HG03045 (cell line): ENCODE results near the gene MAST4.
"Not testable (repeated sequence)": the region's sequence is repeated elsewhere in the genome, so short reads cannot be mapped to it uniquely, and the experiment has no call there.

Experiments used
- ATAC-seq: cut with Tn5 transposase; IDR thresholded peaks from one replicate; pipeline ENCODE4 v1.9.1; 2021; ENCODE audit warnings: mild to moderate bottlenecking, moderate library complexity; ENCODE audit not compliant: unreplicated experiment

MAST4 gene

DNA sequence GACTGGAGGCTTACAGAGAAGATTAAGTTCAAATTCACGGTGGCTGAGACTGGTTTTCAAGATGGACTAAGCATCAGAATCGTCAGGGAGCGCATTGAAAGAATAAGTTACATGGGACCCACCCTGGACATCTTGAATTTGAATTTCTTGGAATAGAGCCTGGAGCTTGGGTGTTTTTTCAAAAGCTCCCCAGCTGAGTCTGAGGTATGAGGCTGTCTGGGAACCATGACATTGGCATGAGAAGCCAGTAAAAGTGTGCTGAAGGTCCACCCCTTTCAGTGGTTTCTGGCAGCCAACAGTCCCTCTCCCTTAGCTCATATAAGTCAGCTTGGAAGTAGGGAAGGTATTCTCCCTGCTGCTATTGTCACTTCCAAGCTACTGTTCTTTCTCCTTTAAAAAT lies 97.8 kb downstream of the MAST4 start:
- no peak for ATAC-seq

DNA sequence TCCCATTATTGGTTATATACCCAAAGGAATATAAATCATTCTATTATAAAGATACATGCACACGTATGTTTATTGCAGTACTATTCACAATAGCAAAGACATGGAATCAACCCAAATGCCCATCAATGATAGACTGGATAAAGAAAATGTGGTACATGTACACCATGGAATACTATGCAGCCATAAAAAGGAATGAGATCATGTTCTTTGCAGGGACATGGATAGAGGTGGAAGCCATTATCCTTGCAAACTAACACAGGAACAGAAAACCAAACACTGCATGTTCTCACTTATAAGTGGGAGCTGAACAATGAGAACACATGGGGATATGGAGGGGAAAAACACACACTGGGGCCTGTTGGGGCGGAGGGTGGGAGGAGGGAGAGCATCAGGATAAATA lies 99.6 kb downstream of the MAST4 start:
- ATAC-seq: not testable (repeated sequence)

GRCh38 chr5:66697796-66698564 lies 101.8 kb downstream of the MAST4 start:
- ATAC-seq: no peak

DNA sequence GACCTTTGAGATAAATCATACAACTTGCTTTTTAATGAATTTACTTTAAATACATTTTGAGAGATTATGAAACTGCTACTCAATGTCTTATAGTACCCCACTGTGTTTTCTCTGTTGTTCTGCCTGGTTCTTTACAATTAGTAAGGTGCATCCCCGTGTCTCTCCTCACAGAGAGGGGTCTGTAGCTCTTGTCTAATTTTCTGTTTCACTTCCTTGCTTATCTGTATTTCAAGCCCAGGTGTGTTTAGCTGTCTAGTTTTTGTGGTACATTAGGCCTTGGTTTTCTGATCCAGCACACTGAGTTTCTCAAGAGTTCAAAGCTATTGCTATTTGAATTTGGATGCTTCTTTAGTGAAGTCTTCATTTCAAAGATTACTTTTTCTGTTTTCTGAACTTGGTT lies 105.1 kb downstream of the MAST4 start:
- peak; percentile 73 for ATAC-seq

- ATAC-seq: no peak
Observed at GRCh38 chr5:66702426-66702825, 106.2 kb downstream of the MAST4 start.

DNA sequence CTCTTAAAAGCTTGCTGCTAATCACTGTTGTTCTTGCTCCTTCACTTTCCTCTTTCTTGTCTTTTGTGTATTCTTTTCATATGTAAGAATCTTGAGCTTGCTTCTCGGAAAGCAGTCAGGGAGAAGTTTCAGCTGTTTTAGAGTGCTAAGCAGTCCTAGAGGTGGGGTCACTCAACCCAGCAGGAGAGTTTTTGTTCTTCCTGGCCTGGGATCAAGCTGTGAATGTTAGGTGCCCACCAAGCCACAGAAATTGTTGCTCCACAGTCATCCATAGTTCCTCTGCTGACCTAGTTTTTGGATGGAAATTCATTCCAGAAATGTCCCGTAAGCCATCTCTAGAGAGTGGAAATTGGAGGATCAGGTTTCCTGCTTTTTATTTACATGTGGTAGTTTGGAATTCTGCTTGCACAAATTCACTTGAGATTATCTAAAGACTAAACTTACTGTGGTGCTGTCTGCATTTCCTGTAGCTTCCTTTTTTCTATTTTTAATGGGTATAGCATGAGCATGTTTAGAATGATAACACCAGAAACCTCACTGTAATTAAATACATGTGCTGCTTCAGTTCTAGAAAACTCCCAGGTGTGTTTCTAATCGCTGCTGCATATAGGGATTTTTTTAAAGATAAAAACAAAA lies 108.7 kb downstream of the MAST4 start:
- ATAC-seq: no peak

DNA sequence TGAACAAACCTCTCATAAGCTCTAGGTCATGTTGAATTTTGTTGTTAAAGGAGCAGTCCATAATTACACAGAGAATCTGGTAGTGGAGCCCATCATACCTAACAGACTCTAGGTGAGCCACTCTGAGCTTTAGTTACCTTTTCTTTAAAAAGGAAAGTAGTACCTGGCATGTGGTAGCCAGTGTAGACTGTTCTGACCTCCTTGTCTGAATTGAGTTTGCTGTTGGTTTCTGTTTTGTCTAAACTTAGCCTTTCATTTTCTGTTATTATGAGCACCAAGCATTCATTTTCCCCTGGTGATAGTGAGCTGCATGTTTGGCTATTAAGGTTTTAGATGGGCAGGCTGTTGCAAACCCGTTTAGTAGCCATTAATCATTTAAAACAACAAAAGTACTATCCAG lies 112.2 kb downstream of the MAST4 start:
- ATAC-seq: no peak

DNA sequence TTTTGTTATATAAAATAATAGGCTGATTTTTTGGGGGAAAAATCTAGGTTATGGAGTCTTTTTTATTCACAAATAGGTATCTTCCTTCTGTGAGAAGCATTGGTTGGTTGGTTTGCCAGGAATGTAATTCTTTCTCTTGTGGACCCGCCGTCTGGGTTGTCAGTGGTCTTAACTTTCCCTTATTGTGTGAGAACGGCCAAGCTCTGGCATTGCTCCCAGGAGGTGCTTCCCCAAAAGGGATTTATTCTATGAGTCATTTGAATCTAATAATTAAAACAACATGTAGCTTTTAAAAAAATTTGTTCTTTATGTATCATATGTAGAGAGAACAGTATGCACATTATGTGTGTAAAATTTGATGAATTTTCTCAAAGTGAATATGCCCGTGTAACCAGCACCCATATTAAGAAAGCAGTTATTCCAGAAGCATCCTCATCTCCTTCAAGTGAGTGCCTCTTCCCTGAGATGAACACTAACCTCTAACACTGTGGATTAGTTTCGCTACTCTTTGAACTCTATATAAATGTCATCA lies 114.4 kb downstream of the MAST4 start:
- ATAC-seq: no peak

- no peak for ATAC-seq
Observed at GRCh38 chr5:66713998-66714397, 117.8 kb downstream of the MAST4 start.

DNA sequence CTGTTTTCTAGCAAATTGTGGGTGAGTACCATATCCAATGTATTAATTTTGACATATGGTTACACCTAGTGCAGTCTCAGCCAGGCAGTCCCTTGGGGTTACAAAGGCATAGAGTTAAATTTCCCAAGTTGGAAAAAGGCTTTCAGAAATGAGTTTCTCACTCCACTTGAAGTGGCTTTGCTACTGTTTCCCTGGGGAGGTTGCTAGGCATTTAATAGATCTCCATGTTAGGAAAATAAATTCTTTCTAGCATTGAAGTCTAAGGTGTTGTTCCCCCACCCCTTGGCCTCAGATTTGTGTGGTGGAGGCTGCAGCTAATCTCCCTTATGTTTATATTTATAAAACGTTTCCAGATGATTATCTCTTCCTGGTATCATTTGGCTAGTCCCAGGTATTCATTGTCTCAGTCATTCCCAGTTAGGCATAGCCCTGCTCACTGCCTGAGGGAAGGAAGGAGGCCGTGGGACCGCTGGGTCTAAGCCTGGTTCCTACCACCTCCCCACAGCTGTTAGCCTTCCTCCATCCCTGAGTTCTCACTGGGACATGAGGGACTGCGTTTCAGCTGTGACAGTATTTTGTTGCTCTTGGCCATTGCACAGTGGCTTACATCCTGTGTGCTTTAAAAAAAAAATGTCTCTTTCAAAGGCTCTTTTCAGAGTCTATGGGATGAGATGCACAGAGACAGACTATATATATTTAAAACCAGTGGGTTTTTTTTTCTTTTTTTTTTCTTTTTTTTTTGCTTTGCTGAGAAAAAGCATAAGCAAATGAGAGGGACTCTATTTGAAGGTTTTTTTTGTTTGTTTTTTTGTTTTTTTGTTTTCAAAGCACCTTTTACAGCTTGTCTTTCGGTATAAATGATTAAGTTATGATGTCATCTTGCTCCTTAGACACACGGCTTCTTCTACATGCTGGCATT lies 121.5 kb downstream of the MAST4 start:
- ATAC-seq: no peak

DNA sequence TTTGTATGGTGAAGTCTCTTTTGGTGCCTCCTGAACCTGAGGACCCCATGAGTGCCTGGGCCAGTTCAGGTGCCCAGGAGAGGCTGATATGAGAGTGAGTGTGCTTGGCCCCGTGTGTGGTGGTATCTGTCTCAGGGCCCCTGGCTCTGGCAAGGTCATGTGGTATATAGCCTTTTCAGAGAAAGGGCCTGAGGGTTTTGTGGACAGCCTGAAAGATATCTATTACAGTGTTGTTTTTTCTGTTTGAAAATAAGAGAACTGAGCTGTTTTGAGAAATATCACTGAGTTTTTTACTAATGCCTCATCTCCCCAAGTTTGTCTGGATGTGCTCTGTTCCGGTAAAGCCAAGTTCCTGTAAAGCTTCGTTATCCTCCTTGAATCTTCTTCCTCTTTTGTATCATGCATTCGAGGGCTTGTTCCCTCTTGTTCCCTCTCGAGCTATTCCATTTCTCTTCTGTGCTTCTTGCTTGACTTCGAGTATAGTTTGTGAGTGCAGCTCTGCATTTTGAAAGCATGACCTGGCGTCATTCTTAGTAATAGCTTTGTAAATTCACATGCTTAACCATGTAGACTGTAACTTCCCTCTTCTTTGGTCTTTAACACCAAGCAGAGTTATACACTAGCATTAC lies 122.3 kb downstream of the MAST4 start:
- no peak for ATAC-seq

DNA sequence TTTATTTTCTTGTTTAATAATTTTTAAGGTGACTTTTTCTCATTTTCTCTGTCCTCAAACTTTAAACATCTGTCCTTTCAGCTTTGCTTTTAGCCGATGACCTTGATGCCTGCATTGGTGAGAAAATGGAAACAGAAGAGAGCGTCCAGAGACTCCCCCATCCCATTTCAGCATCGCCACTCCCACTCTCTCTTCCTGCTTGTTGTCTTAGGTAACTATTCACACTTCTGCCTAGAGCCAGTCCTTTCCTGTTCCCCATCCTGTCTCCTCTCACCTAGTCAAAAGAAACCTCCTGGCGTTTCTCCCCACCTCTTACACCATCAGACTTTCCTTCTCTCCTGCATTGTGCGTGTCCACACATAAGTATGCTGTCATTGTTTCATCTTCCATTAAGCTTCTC lies 124.6 kb downstream of the MAST4 start:
- ATAC-seq: no peak

DNA sequence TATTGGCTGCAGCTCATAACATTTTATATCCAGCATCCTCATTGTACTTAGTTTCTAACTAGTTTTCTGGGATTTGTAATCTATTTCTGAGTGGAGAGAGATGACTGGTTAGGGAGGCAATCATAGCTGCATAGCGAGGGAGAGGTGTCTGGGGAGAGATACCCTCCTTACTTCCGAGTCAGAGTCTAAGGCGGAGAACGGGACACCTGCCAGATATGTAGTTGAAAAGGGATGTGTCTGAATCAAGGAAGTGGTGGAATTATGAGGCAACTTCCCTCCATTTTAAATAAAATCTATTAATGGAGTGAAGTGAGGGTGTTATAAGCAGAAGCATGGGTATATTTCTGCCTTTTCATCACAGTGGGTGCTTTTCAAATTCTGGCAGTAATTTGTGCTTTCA lies 126.5 kb downstream of the MAST4 start:
- ATAC-seq: no peak

DNA sequence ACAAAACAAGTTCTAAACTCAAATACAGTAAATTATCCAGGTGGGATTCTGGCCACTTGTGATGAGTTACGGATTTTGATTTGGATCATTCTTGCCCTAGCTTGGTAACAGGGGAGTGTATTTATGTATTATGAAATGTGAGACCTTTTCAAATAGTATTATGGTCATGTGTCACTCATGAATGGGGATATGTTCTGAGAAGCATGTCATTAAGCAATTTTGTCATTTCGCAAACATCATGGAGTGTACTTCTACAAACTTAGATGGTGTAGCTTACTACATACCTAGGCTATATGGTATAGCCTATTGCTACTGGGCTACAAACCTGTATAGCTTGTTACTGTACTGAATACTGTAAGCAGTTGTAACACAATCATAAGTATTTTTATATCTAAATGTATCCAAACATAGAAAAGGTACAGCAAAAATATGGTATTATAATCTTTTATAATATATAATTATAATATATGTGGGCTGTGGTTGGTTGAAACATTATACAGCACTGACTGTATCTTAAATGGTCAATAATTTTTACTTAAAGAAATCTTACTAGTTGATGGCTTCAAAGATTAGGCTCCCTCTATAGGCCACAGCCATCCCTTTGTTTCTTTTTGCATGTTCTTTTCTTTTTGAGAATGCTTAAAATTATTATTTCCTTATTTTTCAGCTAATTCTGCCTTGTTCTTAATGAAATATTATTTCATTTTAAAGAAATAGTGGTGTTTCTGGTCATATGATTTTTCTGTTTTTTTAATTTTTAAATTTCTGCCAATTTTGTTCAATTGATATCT lies 128.4 kb downstream of the MAST4 start:
- no peak for ATAC-seq

DNA sequence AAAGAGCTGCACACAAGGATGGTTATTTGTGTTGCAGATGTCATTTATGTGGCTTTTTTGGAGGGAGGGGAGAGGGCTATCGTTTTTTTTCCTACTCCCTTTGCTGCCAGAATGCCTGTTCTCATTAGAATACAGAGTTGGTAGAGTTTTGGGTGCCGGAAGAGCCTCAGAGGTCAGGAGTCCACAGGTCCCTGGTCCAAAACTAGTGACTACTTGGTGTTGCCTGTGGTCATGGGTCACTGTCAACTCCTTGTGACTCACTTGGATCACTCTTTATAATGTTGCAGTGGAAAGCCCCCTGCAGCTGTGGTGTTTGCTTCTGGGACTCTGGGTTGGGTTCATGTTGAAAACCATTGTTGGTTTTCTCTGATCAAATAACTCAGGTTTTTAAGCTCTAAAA lies 131.4 kb downstream of the MAST4 start:
- ATAC-seq: no peak

DNA sequence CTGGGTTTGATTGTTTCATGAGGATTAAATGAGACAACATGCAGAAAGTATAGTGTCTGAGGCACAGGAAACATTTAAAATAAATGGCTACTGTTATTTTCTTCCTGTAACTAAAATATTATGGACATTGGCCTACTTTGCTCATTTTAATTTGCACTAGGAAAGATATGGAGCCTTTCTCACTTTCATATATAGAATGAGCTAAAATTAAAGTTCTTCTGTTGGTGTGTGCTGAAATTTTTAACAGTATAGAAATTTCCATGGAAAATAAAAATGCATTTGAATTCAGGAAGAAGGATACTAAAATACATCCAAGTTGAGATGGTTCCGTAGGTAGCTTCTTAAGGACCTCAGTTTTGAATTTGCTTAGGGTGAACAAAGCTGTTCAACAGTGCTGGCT lies 131.9 kb downstream of the MAST4 start:
- ATAC-seq: no peak

- ATAC-seq: no peak
Observed at GRCh38 chr5:66737096-66737495, 140.9 kb downstream of the MAST4 start.

- no peak for ATAC-seq
Observed at GRCh38 chr5:66738136-66738535, 141.9 kb downstream of the MAST4 start.

- no peak for ATAC-seq
Observed at GRCh38 chr5:66739021-66739420, 142.8 kb downstream of the MAST4 start.

DNA sequence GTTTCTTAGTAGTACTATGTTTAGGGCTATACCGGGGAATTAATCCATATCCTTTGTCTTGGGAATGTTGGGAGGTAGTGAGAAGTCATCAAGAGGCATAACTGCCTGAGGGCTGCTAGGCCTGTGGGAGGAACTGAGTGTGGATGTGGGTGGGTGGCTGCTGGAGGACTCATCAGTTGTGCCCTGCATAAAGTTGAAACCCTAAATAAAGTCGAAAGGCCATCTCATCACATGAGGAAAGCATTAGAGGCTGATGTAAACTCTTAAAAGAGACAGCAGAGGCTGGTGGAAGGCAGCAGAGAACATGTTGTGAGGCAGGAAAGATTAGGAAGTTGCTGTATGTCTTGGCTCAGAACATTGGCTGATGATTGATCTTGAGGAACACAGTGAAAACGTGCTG lies 143.8 kb downstream of the MAST4 start:
- no peak for ATAC-seq
